Pulmonary artery endothelial cell (primary cell): ENCODE data around the gene TCF7L2. TPM values are rescaled to one million over a fixed set of nuclear protein-coding genes. Genes with fewer than 3 reads are reported as not detected.

Experiments used
- DNase-seq: peaks from one replicate; pipeline ENCODE4 v3.0.0-alpha.2; 2011; ENCODE audit warnings: low read depth, low spot score
- total RNA-seq: library from RNA; depleted of rRNA; stranded (reverse); fragments of >200 nt; gene quantifications from 2 replicates; pipeline ENCODE4 v1.2.3, GENCODE V29; 2014

Gene TCF7L2
- total RNA-seq, 1 donor from 2014 or later: 1.9 TPM

- DNase-seq: no peak
These were observed 41.9 kb downstream of the TCF7L2 start for GRCh38 chr10:112991888-112992491.

GRCh38 chr10:112996462-112996861 is 46.4 kb downstream of the TCF7L2 start:
- DNase-seq: no peak

- DNase-seq: no peak
These were observed 49.1 kb downstream of the TCF7L2 start for GRCh38 chr10:112999102-112999501.

GRCh38 chr10:113000442-113000841 is 50.4 kb downstream of the TCF7L2 start:
- no peak for DNase-seq

GRCh38 chr10:113000876-113001598 is 51.0 kb downstream of the TCF7L2 start:
- DNase-seq: no peak

GRCh38 chr10:113001599-113002448 is 51.8 kb downstream of the TCF7L2 start:
- no peak for DNase-seq

GRCh38 chr10:113002449-113002777 is 52.4 kb downstream of the TCF7L2 start:
- DNase-seq: no peak

- DNase-seq: no peak
These were observed 53.0 kb downstream of the TCF7L2 start for GRCh38 chr10:113003052-113003451.

- DNase-seq: no peak
These were observed 54.1 kb downstream of the TCF7L2 start for GRCh38 chr10:113004069-113004618.

GRCh38 chr10:113005380-113005779 is 55.3 kb downstream of the TCF7L2 start:
- no peak for DNase-seq

- no peak for DNase-seq
These were observed 56.8 kb downstream of the TCF7L2 start for GRCh38 chr10:113006656-113007342.

GRCh38 chr10:113007343-113007771 is 57.3 kb downstream of the TCF7L2 start:
- DNase-seq: no peak

GRCh38 chr10:113007821-113008220 is 57.8 kb downstream of the TCF7L2 start:
- DNase-seq: no peak

GRCh38 chr10:113011592-113012374 is 61.7 kb downstream of the TCF7L2 start:
- DNase-seq: no peak

- DNase-seq: no peak
These were observed 65.2 kb downstream of the TCF7L2 start for GRCh38 chr10:113015201-113015600.

- no peak for DNase-seq
These were observed 67.3 kb downstream of the TCF7L2 start for GRCh38 chr10:113017376-113017775.

- no peak for DNase-seq
These were observed 68.0 kb downstream of the TCF7L2 start for GRCh38 chr10:113018034-113018433.

- DNase-seq: no peak
These were observed 69.0 kb downstream of the TCF7L2 start for GRCh38 chr10:113019096-113019495.

GRCh38 chr10:113019692-113020474 is 69.8 kb downstream of the TCF7L2 start:
- no peak for DNase-seq

- no peak for DNase-seq
These were observed 70.4 kb downstream of the TCF7L2 start for GRCh38 chr10:113020475-113020753.
